Thyroid gland (tissue), 4 donors: ENCODE data around the gene NRXN2.

ENCODE experiments used
- POLR2A ChIP-seq, 2 donors: fragments of 450-650 bp; IDR thresholded peaks; one replicate each; pipeline ENCODE4 v1.6.1; 2017; ENCODE audit warnings: antibody characterized with exemption in 2 of 2, mild to moderate bottlenecking in 2 of 2, moderate library complexity in 1 of 2
- TF ChIP-seq, protein P1 (sequence below), 6 experiments: fragments of 200-600 bp in 3 of 6; fragments of 450-650 bp in 3 of 6; sonication (generic) in 3 of 6; IDR thresholded peaks; one replicate each; pipeline ENCODE4 v1.5.1; 2016 to 2019; ENCODE audit warnings: antibody characterized with exemption in 6 of 6, mild to moderate bottlenecking in 2 of 6, inconsistent platforms in 1 of 6, moderate library complexity in 1 of 6

DNA sequence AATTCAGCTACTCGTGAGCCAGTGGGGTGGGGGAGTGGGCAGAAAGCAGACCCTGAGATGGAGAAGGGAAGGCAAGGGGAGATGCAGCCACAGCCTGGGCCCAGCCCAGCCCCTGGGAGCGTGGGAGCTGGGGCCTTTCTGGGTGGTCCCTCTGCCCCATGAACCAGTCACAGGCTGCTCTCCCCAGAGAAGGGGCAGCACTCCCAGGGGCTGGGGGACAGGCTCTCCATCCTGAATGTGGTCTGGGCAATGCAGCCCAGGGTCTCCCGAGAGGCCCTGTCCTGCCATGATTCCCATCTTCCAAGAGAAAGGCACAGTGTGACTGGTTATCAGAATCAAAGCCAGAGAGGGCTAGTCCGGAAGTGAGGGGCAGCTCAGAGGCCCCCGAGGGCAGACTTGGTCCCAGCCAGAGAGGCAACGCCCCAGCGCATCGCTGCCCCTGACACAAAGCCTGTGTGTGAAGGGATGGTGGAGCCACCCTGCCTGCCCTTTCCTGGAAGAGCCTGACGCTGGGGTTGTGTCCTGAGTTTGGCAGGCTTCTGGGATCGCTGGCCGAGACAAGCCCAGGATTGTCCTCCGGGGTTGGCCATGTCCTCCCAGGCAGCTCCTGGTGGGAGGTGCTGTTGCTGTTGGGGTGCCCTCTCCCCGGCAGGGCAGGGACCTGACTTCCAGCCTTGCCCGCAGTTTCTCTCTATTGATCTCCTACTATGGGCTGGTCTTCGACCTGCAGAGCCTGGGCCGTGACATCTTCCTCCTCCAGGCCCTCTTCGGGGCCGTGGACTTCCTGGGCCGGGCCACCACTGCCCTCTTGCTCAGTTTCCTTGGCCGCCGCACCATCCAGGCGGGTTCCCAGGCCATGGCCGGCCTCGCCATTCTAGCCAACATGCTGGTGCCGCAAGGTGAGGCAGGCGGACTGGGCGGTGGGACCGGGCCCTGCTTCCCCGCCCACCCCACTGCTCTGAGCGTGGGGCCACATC, 155.8 kb downstream of the NRXN2 start:
- no peak for TF ChIP-seq POLR2A (IDR thresholded peaks at IDR 0.05)
- TF ChIP-seq, protein P1, sequence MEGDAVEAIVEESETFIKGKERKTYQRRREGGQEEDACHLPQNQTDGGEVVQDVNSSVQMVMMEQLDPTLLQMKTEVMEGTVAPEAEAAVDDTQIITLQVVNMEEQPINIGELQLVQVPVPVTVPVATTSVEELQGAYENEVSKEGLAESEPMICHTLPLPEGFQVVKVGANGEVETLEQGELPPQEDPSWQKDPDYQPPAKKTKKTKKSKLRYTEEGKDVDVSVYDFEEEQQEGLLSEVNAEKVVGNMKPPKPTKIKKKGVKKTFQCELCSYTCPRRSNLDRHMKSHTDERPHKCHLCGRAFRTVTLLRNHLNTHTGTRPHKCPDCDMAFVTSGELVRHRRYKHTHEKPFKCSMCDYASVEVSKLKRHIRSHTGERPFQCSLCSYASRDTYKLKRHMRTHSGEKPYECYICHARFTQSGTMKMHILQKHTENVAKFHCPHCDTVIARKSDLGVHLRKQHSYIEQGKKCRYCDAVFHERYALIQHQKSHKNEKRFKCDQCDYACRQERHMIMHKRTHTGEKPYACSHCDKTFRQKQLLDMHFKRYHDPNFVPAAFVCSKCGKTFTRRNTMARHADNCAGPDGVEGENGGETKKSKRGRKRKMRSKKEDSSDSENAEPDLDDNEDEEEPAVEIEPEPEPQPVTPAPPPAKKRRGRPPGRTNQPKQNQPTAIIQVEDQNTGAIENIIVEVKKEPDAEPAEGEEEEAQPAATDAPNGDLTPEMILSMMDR (IDR thresholded peaks at IDR 0.05), result no peak
